NCI-H510A treated with DMSO at 0.1 percent for 48 hours (cell line): Measurements from ENCODE around the gene ASB15.
"Not testable (repeated sequence)": the region's sequence is repeated elsewhere in the genome, so short reads cannot be mapped to it uniquely, and the experiment has no call there.

Experiments
- DNase-seq: peaks from one replicate; lab custom pipeline; 2025; lab: John Stamatoyannopoulos, UW

Gene ASB15

DNA sequence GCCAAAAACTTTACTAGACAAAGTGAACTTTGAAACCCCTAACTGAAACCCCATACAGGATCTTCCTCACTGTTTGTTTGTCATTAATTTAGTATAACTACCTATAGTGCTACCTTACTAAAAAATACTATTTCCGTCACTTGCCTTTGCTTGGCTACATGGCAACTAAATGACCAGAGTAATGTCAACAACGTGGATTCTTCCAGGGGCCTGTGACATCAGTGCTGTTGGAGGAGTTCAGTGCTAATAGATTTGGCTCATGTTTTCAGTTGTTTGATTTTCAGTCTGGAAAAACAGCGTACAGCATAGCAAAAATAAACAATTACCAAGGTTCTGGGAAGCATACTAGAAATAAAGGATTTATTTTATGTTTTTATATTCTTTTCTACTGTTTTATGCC is 3.0 kb upstream of the ASB15 start:
- DNase-seq: no peak

DNA sequence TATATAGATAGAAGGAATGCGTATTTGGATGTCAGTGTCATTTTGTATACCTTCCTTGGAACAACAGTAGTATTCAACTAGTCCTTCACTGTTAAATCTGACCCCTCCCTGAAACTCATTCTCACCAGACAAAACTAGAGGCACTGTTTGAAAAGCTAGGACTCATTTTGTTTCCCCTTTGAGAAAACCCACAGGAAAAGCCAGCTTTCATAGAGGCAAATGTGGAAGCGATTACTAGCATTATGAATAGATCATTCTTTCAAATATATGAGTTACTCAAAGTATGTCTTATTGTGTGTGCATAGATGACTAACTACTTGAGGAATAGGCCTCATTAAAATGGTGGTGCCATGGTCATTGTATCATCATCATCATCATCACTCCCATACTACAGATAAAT is 1.9 kb upstream of the ASB15 start:
- no peak for DNase-seq

DNA sequence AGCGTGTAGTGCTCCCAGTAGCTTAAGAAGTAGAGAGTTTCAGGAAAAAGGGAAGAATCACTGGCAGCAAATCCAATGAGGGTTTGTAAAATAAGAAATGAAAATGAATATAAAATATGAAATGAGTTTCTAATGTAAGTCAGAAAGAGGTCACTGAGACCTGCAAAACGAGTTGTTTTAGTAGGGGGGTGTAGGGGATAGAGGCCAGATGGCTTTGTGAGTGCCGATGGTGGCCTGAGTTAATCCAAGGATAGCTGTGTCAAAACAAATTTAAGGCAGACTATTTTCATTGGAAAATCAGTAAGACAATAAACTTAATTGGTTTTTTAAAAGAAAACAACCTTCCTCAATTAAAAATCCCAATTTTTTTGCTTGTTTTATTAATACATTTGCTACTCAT is 745 bp upstream of the ASB15 start:
- DNase-seq: no peak

DNA sequence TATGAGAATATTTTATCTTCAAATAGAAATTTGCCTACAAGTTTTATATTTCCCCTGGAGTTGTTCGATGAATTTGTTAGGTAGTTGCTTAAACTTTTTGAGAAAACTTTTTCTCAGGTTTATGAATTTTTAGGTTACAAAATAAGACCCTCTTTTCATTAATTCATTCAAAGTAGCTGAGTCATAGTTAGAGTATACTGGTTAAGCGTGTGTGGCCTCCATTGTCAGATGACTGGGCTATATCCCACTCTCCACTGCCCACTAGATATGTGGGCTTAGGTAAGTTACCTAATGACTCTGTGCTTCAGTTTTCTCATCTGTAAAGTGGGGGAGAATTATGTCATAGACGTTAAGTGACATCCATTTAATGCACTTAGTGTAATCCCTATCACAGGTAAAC is 1.0 kb downstream of the ASB15 start:
- no peak for DNase-seq

DNA sequence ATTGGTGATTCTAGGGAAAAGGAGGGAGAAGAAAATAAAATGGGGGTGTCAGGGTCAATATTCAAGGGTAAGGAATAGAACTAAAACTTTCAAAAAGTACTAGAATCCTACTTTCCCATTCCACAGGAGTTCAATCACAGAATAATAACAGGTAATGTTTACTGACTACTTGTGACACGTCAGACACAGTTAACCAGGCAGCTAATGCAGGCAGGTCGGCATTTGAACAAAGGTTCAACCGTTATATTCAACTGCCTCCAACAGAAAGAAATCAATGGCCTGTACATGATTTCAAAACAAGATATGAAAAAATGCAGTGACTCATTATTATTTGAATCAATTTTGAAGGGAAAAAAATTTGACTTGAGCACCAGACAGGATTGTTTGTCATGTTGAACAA is 3.1 kb downstream of the ASB15 start:
- DNase-seq: no peak

DNA sequence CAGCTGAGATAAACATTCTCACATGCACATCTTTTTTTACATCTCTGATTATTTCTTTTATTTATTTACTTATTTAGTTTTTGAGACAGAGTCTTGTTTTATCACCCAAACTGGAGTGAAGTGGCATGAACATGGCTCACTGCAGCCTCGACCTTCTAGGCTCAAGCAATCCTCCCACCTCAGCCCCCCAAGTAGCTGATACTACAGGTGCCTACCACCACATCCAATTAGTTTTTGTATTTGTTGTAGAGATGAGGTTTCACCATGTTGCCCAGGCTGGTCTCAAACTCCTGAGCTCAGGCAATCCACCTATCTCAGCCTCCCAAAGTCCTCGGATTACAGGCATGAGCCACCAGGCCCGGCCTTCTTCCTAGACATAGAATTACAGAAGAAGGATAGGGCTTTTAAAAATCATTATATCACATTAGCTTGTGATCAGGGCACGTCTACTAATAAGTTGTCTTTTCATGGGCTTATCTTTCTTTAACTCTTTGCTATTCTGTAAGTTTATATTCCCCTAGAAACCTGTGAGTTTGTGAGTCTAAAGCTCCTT is 5.9 kb downstream of the ASB15 start:
- DNase-seq: no peak

DNA sequence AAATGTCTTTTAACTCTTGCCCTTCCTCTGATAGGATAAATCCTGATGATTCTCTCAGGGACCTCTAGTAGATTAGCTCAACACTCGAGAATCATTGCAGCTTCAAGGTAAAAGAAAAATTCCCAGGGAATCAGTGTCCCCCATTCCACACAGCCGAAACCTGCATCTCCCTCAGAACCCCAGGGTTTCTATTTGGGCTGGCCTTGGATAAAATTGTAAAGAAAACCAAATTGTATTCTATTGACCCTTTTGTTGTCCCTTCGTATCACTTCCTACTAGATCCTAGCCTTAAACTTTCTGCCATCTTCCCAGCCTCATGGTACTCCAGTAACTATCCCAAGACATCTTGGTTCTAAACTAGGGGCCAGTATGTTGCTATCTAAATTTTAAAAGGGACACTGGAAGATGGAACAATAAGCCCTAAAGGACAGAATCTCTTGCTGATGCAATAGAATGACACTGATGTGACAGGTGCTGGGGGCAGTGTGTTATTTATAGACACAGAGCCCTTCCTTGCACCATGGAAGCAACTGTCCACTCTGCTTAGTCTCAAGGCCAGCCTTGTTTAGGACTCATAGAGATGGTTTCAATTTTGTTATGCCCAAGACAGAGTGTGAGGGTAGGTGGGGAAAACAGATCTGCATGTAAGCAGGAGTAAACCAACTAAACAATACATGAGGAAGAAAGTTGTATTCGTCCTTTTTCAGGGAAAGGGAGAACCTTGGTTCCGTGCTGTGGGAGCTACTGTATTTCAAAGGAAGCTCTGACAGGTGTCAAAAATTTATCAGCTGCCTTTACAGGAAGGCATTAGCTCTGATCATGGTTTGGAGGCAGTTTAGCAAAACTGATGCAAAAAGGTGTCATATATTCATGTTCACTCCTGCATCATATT is 7.6 kb downstream of the ASB15 start:
- no peak for DNase-seq

DNA sequence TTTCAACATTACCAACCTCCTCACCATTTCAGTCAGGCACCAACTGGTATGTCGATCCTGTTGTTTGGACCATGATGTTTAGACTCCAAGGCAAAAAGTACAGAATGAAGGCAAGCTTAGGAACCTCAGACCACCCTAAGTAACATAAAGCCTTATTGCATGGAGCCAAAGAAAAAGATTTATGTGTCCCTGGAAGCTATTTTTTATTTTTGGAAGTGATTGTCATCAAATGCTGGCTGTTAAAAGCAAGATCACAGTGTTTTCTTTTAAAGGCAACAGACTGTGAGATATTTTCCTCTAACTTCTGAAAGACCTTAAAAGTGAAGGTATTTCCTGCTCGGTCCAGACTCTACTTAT is 8.2 kb downstream of the ASB15 start:
- DNase-seq: no peak

DNA sequence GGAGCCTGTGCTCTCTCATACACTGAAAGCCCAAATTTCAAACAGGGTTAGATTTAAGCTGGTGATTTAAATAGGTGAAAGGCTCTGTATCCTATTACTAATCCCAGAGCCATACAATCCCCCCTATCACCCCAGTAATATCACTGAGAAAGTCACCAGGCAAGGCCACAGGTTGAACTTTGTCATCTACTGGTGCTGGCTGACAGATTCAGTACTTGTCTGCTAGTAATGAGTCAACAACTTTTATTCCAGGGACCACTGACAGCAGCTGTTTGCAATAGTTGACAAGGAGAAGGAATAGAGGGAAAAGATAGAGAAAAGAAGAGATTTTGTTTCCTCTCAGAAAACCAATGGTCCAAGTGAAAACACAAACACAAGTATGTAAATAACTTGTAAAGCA is 10.4 kb downstream of the ASB15 start:
- no peak for DNase-seq

DNA sequence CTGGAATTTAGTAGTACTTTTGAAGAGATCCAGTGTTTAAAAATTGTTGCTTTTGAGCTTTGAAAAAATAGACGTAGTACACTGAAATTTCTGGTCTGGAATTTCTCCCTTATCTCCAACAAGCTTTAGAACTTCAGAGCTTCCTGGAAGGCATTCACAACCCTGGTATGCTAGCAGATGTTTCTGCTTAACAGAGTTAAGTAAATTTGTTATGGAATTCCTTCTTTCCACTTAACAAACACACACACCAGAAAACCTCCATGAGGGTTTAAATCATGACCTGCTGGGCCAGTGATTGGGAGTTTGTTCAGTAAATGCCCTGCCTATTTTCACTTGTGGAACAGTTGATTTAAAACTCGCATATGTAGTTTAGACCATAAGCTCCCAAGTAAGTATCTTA is 13.7 kb downstream of the ASB15 start:
- no peak for DNase-seq

DNA sequence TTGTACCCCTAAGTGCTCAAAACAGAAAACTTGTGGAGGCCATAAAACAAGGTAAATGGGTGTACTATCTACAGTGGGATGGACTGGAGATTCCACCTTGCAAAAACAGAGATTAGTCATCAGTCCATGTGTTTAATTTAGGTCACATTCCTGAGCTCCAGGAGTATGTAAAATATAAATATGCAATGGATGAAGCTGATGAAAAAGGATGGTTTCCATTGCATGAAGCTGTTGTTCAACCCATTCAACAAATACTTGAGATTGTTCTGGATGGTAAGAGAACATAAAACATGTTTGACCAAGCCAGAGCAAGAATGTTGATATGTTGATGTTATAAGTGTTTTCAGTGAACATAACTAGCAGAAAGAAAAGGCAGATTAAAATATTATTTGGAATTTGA is 14.6 kb downstream of the ASB15 start:
- DNase-seq: no peak

DNA sequence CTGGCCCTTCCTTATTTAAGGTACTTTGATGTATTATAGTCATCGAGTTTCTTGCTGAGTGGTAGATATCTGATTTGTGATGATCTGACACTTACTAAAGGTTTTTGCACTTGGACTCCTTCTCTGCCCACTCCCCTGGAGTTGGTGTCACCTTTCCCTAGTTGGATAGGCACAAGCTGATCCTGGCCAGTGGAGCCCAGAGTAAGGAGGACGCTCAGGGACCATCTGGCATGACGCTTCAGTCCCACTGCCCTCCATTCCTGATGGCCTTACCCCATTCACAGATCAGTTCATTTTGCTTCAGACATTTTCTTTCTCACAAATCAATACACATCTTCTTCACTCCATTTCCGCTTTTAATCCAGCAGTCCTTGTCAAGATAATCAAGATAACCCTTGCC is 20.1 kb downstream of the ASB15 start:
- DNase-seq: no peak

DNA sequence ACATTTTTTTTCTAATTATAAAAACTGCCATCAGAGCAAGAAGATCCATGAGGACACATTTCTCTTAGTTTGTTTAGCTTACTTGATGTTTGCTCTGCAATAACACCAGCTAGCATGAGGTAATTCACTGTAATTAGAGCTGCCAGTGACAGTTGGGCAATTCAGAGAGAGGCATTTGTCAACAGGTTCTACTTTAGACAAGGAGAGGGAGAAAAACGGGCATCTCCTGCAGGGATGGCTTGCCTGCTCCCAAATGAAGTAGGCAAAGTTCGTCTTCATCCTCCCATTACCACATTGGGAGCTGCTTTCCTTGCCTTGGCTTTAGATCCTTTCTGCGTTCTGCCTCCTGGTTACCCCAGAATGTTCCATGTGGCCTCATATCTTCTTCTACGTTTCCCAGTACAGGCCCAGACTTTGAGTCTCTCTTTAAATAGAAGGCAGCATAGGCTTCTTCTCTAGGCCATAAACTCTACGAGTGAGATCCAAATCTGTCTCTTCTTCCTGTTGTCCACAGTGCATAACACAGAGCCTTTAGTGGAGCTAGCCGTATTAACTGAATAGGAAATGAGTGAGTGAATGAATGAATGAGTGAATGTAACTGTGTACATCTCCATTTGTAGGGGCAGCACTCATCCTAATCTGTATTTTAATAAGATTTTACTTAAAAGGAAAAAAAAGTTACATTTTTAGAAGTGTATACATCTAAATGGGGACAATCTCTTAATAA is 21.2 kb downstream of the ASB15 start:
- DNase-seq: peak; percentile 78

DNA sequence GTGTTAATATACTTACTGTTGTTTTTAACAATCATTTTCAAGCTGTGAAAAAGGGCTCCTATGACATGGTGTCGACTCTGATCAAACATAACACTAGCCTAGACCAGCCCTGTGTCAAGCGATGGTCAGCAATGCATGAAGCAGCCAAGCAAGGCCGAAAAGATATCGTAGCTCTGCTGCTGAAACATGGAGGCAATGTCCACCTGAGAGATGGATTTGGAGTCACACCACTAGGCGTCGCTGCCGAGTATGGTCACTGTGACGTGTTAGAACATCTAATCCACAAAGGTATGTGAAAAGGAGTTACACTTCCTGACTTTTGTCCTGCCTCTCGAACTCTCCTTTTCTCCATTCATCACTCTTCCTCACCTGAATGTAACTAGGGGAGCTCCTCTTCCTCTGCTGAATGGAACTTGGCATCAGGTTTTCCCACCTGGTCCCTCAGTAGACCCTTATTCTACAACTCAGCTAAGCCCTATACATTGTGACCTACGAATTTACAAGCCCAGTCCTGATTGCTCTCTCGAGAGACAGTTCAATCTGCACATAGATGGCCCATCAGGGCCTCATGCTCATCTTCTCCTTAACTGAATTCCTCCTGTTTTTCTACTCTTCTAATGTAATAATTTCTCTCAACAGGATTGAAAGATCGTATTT is 23.0 kb downstream of the ASB15 start:
- no peak for DNase-seq

DNA sequence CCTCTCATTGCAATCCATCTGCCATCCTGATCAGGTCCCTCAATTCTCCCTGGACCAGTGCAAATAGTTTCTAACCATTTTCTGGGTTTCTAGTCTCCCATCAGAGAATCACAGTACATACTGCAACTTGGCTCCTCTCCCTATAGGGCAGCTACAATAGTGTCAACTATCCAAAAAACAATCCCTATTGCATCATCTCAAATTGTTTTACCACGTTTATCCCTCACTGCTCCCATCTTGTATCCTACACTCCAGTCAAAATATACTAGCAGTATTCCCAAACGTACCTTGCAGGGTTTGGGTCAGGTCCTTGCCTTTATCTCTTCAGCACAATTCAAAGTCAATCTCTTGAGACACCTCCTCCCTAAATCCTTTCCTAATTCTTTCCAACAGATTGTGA is 23.6 kb downstream of the ASB15 start:
- DNase-seq: no peak

DNA sequence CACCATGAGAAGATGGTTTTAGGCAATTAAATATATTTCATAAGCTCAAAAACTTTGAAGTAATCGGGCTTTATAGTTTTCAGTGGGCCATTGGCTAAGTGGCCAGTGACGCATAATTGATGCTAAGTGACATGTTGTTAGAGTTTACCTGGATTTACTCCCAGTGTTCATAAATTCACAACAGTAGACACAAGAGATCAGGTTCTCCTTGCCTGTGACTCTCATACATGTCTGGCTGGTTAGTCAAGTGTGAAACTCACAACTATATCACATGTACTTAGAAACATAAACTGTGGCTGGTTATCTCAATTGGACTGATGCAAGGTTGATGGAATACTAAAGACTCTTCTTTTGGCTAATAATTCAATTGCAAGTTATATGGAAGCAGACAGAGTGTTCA is 26.2 kb downstream of the ASB15 start:
- DNase-seq: no peak

DNA sequence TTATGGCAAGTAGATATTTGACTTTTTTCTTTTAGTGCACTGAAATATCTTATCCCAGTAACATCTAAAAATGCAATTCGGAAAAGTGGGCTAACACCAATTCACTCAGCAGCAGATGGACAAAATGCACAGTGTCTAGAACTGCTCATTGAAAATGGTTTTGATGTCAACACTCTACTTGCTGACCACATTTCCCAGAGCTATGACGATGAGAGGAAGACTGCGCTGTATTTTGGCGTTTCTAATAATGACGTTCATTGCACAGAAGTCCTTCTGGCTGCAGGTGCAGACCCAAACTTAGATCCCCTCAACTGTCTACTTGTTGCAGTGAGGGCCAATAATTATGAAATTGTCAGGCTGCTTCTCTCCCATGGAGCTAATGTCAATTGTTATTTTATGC is 27.2 kb downstream of the ASB15 start:
- DNase-seq: no peak

DNA sequence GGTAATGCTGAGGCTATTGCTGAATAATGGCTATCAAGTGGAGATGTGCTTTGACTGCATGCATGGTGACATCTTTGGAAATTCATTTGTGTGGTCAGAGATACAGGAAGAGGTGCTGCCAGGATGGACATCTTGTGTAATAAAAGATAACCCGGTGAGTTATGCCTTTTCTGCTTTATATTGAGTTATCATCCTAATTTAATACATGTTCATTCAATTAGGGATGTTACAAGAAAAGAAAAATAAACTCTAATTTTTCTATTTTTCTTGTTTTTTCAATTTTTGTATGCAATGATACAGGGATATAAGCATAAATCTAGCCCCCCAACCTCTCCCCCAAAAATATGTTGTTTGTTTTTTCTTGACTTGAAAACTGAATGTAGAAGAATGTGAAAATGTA is 27.7 kb downstream of the ASB15 start:
- no peak for DNase-seq

DNA sequence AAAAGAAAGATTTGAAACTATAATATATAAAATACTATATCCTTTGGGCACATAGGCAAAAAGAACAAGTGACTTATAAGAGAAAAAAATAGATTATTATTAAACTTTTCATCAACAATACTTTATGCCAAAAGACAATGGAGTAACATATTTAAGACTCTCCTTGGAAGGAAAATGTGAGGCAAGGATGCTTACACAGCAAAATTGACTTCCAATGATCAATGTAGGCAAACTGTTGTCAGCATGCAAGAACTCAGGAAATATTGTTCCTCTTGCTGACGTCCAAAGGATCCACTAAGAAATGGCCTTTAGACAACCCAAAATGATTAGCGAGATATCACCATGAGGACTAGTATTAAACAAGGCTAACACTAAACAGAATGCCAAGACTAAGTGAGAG is 31.2 kb downstream of the ASB15 start:
- DNase-seq: no peak

DNA sequence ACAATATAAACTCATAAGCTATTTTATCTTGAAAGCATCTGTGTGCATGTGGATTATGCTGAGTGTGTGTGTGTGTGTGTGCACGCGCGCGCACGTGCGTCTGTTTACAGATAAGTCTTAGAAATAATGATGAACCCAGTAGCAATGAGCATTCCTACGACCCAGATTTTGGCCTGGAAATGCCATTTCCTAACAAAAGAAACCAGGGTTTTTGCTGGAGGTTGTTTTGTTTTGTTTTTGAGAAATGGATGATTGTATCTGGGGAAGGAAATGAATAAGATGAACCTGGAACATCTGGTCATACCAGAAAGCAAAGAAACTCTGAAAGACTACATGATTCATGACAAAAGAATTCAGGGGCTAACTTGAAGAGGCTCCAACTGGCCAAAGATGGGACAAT is 31.9 kb downstream of the ASB15 start:
- no peak for DNase-seq

DNA sequence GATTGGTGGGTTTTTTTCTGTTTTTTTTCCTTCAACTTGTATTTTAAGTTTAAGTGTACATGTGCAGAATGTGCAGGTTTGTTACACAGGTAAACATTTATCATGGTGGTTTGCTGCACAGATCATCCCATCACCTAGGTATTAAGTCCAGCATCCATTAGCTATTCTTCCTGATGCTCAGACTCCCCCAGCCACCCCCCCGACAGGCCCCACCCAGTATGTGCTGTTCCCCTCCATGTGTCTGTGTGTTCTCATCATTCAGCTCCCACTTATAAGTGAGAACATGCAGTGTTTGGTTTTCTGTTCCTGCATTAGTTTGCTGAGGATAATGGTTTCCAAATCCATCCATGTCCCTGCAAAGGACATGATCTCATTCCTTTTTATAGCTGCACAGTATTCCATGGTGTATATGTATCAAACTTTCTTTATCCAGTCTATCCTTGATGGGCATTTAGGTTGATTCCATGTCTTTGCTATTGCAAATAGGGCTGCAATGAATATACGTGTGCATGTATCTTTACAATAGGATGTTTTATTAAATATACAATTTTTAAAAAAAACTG is 32.5 kb downstream of the ASB15 start:
- not testable (repeated sequence) for DNase-seq

DNA sequence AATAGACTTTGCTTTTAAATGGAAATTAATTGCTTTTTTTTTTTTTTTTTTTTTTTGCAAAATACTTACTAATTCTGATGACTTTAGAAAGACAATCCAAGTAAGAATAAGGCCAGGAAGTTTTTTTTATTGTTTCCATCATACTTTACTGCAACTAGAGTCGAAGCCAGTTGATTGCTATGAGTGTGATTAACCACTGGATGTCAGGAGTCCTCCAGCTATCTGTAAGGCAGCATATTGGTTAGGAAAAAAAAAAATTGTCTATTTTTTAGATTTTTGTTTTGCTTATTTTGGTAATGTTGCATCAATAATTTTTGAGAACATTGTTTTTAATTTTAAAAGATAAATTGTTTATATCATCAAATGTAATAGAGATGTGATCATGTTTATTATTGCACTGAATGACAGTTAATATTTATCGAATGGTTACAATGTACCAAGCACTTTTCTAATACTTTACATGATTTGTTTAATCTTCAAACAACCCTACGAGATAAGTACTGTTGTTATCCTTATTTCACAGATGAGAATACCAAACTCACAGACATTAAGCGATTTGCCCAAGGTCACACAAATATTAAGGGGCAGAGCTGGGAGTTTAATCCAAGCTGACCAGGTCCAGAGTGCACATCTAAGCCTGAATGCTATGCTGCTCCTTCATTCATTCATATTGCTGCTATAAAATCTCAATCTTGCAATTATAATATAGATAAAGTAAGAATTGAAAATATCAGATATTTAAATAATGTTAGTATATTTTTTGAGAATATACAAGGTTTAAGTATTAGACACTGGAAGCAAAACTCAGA is 34.1 kb downstream of the ASB15 start:
- no peak for DNase-seq
